Neural progenitor cell (in vitro differentiated cells): ENCODE results near the gene CHD5. TPM values are rescaled to one million over a fixed set of nuclear protein-coding genes. Genes with fewer than 3 reads are reported as not detected.

Experiments used
- DNase-seq: peaks from one replicate; pipeline ENCODE4 v3.0.0-alpha.2; 2016; ENCODE audit warnings: low spot score
- H2AFZ ChIP-seq: fragments of 200-600 bp; sonication (generic); replicated peaks from 2 replicates; pipeline ENCODE4 v1.6.1; 2016; ENCODE audit warnings: antibody characterized with exemption
- H3F3A ChIP-seq: fragments of 200-600 bp; sonication (generic); 2 replicates; pipeline ENCODE4 v1.6.1; 2016; ENCODE audit warnings: antibody characterized with exemption, low read depth
- H3K27ac ChIP-seq: fragments of 200-600 bp; sonication (generic); 2 replicates; pipeline ENCODE4 v1.5.1; 2016; ENCODE audit warnings: mild to moderate bottlenecking
- H3K27me3 ChIP-seq: fragments of 200-600 bp; sonication (generic); 2 replicates; pipeline ENCODE4 v1.6.1; 2016; ENCODE audit warnings: mild to moderate bottlenecking, moderate library complexity
- H3K36me3 ChIP-seq: fragments of 200-600 bp; sonication (generic); 2 replicates; pipeline ENCODE4 v1.5.1; 2016
- H3K4me1 ChIP-seq: fragments of 200-600 bp; sonication (generic); 2 replicates; pipeline ENCODE4 v1.6.1; 2016; ENCODE audit warnings: mixed run types
- H3K4me2 ChIP-seq: fragments of 200-600 bp; sonication (generic); 2 replicates; pipeline ENCODE4 v1.6.1; 2016
- H3K4me3 ChIP-seq: fragments of 200-600 bp; sonication (generic); 2 replicates; pipeline ENCODE4 v1.5.1; 2016
- H3K79me2 ChIP-seq: fragments of 200-600 bp; sonication (generic); 2 replicates; pipeline ENCODE4 v1.6.1; 2016; ENCODE audit warnings: low read depth
- H3K9ac ChIP-seq: fragments of 200-600 bp; sonication (generic); 2 replicates; pipeline ENCODE4 v1.6.1; 2016
- H3K9me3 ChIP-seq: fragments of 200-600 bp; sonication (generic); 2 replicates; pipeline ENCODE4 v1.5.1; 2016; ENCODE audit warnings: low read depth
- H4K20me1 ChIP-seq: fragments of 200-600 bp; sonication (generic); 2 replicates; pipeline ENCODE4 v1.6.1; 2016; ENCODE audit warnings: low read depth
- H3K27ac Mint-ChIP-seq: 3 replicates; pipeline ENCODE4 v1.8.0; 2021; ENCODE audit warnings: mixed read lengths
- H3K27me3 Mint-ChIP-seq: 2 replicates; pipeline ENCODE4 v1.8.0; 2022; ENCODE audit warnings: low read depth, mild to moderate bottlenecking, inconsistent platforms, moderate library complexity, mixed read lengths; ENCODE audit not compliant: insufficient read depth
- H3K36me3 Mint-ChIP-seq: 3 replicates; pipeline ENCODE4 v1.8.0; 2021; ENCODE audit warnings: mixed read lengths
- H3K4me1 Mint-ChIP-seq: 3 replicates; pipeline ENCODE4 v1.8.0; 2021; ENCODE audit warnings: mixed read lengths
- H3K4me3 Mint-ChIP-seq: 3 replicates; pipeline ENCODE4 v1.8.0; 2021; ENCODE audit warnings: mild to moderate bottlenecking, moderate library complexity, mixed read lengths
- H3K9me3 Mint-ChIP-seq: 3 replicates; pipeline ENCODE4 v1.8.0; 2020; ENCODE audit warnings: mixed read lengths
- CTCF ChIP-seq: fragments of 200-600 bp; sonication (generic); IDR thresholded peaks from 2 replicates; pipeline ENCODE4 v1.5.1; 2017; ENCODE audit warnings: antibody characterized with exemption, mild to moderate bottlenecking
- EZH2 ChIP-seq: fragments of 200-600 bp; sonication (generic); IDR thresholded peaks from 2 replicates; pipeline ENCODE4 v1.6.1; 2017; ENCODE audit warnings: antibody characterized with exemption, mild to moderate bottlenecking, moderate library complexity
- EZH2phosphoT487 ChIP-seq: fragments of 200-600 bp; sonication (generic); IDR thresholded peaks from 2 replicates; pipeline ENCODE4 v1.6.1; 2017; ENCODE audit warnings: antibody characterized with exemption
- total RNA-seq: library from RNA; depleted of rRNA; stranded (reverse); fragments of >200 nt; gene quantifications from 2 replicates; pipeline ENCODE4 v1.2.3, GENCODE V29; 2015; ENCODE audit warnings: low replicate concordance

Gene CHD5
- total RNA-seq, 1 donor from 2014 or later, result 0.17 TPM

- Histone ChIP-seq H4K20me1 (peaks cover 90% of the 10 kb centered on the region), H3K4me2 (no peak overlapping the region), H3K9ac (no peak overlapping the region), H3K9me3 (no peaks in the 10 kb centered on the region), H2AFZ (no peak overlapping the region), H3K79me2 (peaks cover 97% of the 10 kb centered on the region), H3K27ac (no peak overlapping the region), H3K36me3 (peaks cover 21% of the 10 kb centered on the region), H3K4me3 (no peak overlapping the region), H3K4me1 (no peaks in the 10 kb centered on the region), H3K27me3 (no peaks in the 10 kb centered on the region), H3F3A (peaks cover 35% of the 10 kb centered on the region)
- Mint-ChIP-seq H3K27me3 (peaks cover 2% of the 10 kb centered on the region), H3K4me3 (no peak overlapping the region), H3K9me3 (no peaks in the 10 kb centered on the region), H3K27ac (no peak overlapping the region), H3K4me1 (peaks cover 3% of the 10 kb centered on the region), H3K36me3 (peaks cover 29% of the 10 kb centered on the region)
- TF ChIP-seq EZH2phosphoT487, result no peak
- TF ChIP-seq EZH2, result no peak
- TF ChIP-seq CTCF, result no peak
- no peak for DNase-seq
Observed at GRCh38 chr1:6191968-6192367, 11.8 kb upstream of the CHD5 start.

GRCh38 chr1:6188466-6188865, 8.3 kb upstream of the CHD5 start:
- H3F3A ChIP-seq, result peaks cover 54% of the 10 kb centered on the region
- H3K9ac ChIP-seq, result no peak overlapping the region
- H3K27ac Mint-ChIP-seq, result no peak overlapping the region
- H2AFZ ChIP-seq, result no peak overlapping the region
- no peak overlapping the region for H3K27ac ChIP-seq
- peaks cover 70% of the 10 kb centered on the region for H3K79me2 ChIP-seq
- no peak for TF ChIP-seq EZH2
- no peak for TF ChIP-seq CTCF
- TF ChIP-seq EZH2phosphoT487, result no peak
- no peak for DNase-seq
- H3K9me3 ChIP-seq, result no peaks in the 10 kb centered on the region
- peaks cover 27% of the 10 kb centered on the region for H3K36me3 Mint-ChIP-seq
- H3K4me1 ChIP-seq, result no peaks in the 10 kb centered on the region
- peaks cover 2% of the 10 kb centered on the region for H3K4me1 Mint-ChIP-seq
- no peak overlapping the region for H3K4me2 ChIP-seq
- H3K4me3 ChIP-seq, result no peak overlapping the region
- no peaks in the 10 kb centered on the region for H3K9me3 Mint-ChIP-seq
- peaks cover 4% of the 10 kb centered on the region for H3K36me3 ChIP-seq
- peaks cover 5% of the 10 kb centered on the region for H3K27me3 Mint-ChIP-seq
- H4K20me1 ChIP-seq, result peaks cover 89% of the 10 kb centered on the region
- no peaks in the 10 kb centered on the region for H3K27me3 ChIP-seq
- no peak overlapping the region for H3K4me3 Mint-ChIP-seq

GRCh38 chr1:6185635-6186382, 5.7 kb upstream of the CHD5 start:
- no peak overlapping the region for H3K4me3 ChIP-seq
- Mint-ChIP-seq H3K36me3 (peaks cover 20% of the 10 kb centered on the region), H3K9me3 (no peaks in the 10 kb centered on the region), H3K27me3 (peaks cover 27% of the 10 kb centered on the region), H3K4me1 (peaks cover 11% of the 10 kb centered on the region), H3K4me3 (no peak overlapping the region), H3K27ac (no peak overlapping the region)
- no peak overlapping the region for H2AFZ ChIP-seq
- peaks cover 25% of the 10 kb centered on the region for H3K27me3 ChIP-seq
- no peaks in the 10 kb centered on the region for H3K9me3 ChIP-seq
- H3K4me2 ChIP-seq, result no peak overlapping the region
- H3K36me3 ChIP-seq, result peaks cover 3% of the 10 kb centered on the region
- H3K4me1 ChIP-seq, result peaks cover 11% of the 10 kb centered on the region
- no peak overlapping the region for H3K9ac ChIP-seq
- TF ChIP-seq CTCF (peak; percentile 78), EZH2phosphoT487 (no peak)
- no peak overlapping the region for H3K27ac ChIP-seq
- H4K20me1 ChIP-seq, result peaks cover 95% of the 10 kb centered on the region
- H3F3A ChIP-seq, result peaks cover 66% of the 10 kb centered on the region
- peaks cover 47% of the 10 kb centered on the region for H3K79me2 ChIP-seq
- DNase-seq, result peak; percentile 72
